ENCODE data around the gene LRRN3. TPM values are rescaled to one million over a fixed set of nuclear protein-coding genes. Genes with fewer than 3 reads are reported as not detected.

The LRRN3 gene
- total RNA-seq, 3 donors from 2014 or later, result 1.6 to 2.4 (median 1.6) TPM

- Histone ChIP-seq H3K4me3 (no peak overlapping the region), H3K36me3 (no peaks in the 10 kb centered on the region), H3K4me1 (no peaks in the 10 kb centered on the region), H3K27me3 (no peaks in the 10 kb centered on the region), H3K27ac (no peak overlapping the region), H3K9me3 (no peaks in the 10 kb centered on the region)
- intact Hi-C loops (cut with DNase I; ENCODE audit: low total_unique reads), result no loop called here
- TF ChIP-seq, protein P1, sequence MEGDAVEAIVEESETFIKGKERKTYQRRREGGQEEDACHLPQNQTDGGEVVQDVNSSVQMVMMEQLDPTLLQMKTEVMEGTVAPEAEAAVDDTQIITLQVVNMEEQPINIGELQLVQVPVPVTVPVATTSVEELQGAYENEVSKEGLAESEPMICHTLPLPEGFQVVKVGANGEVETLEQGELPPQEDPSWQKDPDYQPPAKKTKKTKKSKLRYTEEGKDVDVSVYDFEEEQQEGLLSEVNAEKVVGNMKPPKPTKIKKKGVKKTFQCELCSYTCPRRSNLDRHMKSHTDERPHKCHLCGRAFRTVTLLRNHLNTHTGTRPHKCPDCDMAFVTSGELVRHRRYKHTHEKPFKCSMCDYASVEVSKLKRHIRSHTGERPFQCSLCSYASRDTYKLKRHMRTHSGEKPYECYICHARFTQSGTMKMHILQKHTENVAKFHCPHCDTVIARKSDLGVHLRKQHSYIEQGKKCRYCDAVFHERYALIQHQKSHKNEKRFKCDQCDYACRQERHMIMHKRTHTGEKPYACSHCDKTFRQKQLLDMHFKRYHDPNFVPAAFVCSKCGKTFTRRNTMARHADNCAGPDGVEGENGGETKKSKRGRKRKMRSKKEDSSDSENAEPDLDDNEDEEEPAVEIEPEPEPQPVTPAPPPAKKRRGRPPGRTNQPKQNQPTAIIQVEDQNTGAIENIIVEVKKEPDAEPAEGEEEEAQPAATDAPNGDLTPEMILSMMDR (IDR thresholded peaks at IDR 0.05), result no peak
- no peak for TF ChIP-seq POLR2A (IDR thresholded peaks at IDR 0.05)
- TF ChIP-seq POLR2AphosphoS5 (IDR thresholded peaks at IDR 0.05), result no peak
- DNase-seq (ENCODE audit: low spot score in 2 of 2), result no peak
Measured at GRCh38 chr7:111103678-111104274, 12.8 kb downstream of the LRRN3 start.

DNA sequence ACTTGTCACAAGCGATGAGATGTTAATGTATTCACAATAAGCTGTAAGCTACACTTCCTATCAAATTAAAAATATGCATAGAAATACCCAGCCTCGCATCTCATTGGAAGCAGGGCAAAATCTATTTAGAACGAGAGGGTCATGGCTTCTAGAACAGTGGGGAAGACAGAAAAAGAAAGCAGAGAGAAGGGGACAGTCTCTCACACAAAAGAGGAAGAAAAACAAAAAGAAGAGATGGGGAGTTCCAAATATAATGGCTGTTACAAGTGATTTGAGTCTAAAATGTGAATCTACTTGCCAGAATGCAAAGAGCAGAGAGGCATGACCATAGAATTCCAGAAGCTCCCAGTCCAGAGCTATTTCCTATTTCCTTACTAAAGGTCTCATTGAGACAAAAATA, 13.8 kb downstream of the LRRN3 start:
- intact Hi-C loops (cut with DNase I; ENCODE audit: low total_unique reads), result no loop called here
- no peak for DNase-seq (ENCODE audit: low spot score in 2 of 2)
- no peaks in the 10 kb centered on the region for H3K4me1 ChIP-seq

GRCh38 chr7:111105269-111105668, 14.3 kb downstream of the LRRN3 start:
- no peaks in the 10 kb centered on the region for H3K27me3 ChIP-seq
- no peaks in the 10 kb centered on the region for H3K36me3 ChIP-seq
- H3K4me1 ChIP-seq, result no peaks in the 10 kb centered on the region
- TF ChIP-seq POLR2AphosphoS5 (IDR thresholded peaks at IDR 0.05) (no peak), POLR2A (IDR thresholded peaks at IDR 0.05) (no peak)
- TF ChIP-seq, protein P1 (IDR thresholded peaks at IDR 0.05), result no peak
- no peaks in the 10 kb centered on the region for H3K9me3 ChIP-seq
- intact Hi-C loops (cut with DNase I; ENCODE audit: low total_unique reads), result no loop called here
- H3K4me3 ChIP-seq, result no peak overlapping the region
- no peak overlapping the region for H3K27ac ChIP-seq
- no peak for DNase-seq (ENCODE audit: low spot score in 2 of 2)

More for the DNA sequence above, 13.8 kb downstream of the LRRN3 start:
- TF ChIP-seq POLR2AphosphoS5 (IDR thresholded peaks at IDR 0.05), result no peak
- TF ChIP-seq, protein P1 (IDR thresholded peaks at IDR 0.05), result no peak
- no peak for TF ChIP-seq POLR2A (IDR thresholded peaks at IDR 0.05)
- Histone ChIP-seq H3K27me3 (no peaks in the 10 kb centered on the region), H3K4me3 (no peak overlapping the region), H3K27ac (no peak overlapping the region), H3K36me3 (no peaks in the 10 kb centered on the region), H3K9me3 (no peaks in the 10 kb centered on the region)

GRCh38 chr7:111107579-111107978, 16.7 kb downstream of the LRRN3 start:
- no peak for TF ChIP-seq POLR2A (IDR thresholded peaks at IDR 0.05)
- TF ChIP-seq, protein P1 (IDR thresholded peaks at IDR 0.05), result no peak
- no peak for TF ChIP-seq POLR2AphosphoS5 (IDR thresholded peaks at IDR 0.05)
- Histone ChIP-seq H3K4me1 (no peaks in the 10 kb centered on the region), H3K27me3 (no peaks in the 10 kb centered on the region), H3K4me3 (no peak overlapping the region), H3K36me3 (no peaks in the 10 kb centered on the region), H3K9me3 (no peaks in the 10 kb centered on the region), H3K27ac (no peak overlapping the region)
- DNase-seq (ENCODE audit: low spot score in 2 of 2), result no peak
- intact Hi-C loops (cut with DNase I; ENCODE audit: low total_unique reads), result no loop called here

DNA sequence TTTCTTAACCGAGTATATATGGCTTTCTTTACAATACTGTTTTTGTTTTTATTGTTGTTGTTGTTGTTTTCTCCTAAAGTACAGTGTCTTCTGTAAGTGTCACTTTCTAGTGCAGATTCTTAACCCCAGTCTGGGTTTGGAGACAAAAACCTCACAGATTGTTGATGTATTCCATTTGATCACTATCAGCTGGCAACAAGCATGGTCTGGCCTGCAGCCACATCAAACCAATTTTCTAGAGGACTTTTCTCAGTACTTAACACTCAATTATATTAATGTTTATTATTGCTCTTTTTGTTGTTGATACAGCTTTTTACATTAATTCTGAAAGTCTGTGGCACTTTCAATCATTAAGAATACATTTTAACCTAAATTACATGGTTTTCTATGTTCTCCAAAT, 17.1 kb downstream of the LRRN3 start:
- Histone ChIP-seq H3K4me1 (no peaks in the 10 kb centered on the region), H3K4me3 (no peak overlapping the region), H3K36me3 (no peaks in the 10 kb centered on the region), H3K9me3 (no peaks in the 10 kb centered on the region), H3K27me3 (no peaks in the 10 kb centered on the region), H3K27ac (no peak overlapping the region)
- no peak for DNase-seq (ENCODE audit: low spot score in 2 of 2)
- intact Hi-C loops (cut with DNase I; ENCODE audit: low total_unique reads), result no loop called here
- TF ChIP-seq, protein P1 (IDR thresholded peaks at IDR 0.05), result no peak
- TF ChIP-seq POLR2A (IDR thresholded peaks at IDR 0.05) (no peak), POLR2AphosphoS5 (IDR thresholded peaks at IDR 0.05) (no peak)
